ENCODE results near the gene NEK9.
"Not testable (repeated sequence)": the region's sequence is repeated elsewhere in the genome, so short reads cannot be mapped to it uniquely, and the experiment has no call there.

The NEK9 gene

DNA sequence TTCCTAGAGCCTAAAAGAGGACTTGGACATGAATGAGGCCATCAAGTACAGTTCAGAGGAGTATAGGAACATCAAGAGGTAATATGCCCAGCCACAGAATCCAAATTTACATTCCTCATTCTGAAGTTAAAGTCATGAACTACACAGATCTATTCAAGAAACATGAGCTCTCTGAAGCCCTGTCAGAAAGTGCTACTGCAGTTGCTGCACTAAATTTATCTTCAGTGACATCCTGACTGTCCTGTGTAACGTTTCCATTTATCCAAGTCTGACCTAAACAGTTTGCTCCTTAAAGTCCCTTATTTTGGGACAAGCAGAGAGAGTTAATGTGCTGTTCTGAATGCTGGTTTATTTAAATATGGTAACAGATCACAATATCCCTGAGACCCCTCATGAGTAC lies 28.2 kb downstream of the NEK9 start:
- DNase-seq = no peak

DNA sequence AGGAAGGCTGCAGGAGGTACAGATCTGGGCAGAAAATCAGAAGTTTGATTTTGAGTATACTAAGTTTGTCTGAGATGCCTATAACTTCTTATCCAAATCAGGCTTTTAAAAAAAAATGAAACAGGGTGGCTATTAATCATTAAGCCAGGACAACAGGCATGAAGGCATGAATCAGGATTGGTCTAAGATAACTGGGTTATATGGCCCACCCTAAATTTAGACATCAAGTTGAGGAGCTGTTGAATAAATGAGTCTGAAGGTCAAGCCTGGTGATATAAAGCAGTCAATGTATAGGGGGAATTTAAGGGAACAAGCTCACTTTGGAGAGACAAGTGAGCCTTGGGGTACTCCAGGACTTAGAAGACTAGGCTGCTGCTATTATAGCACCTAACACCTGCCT lies 28.6 kb downstream of the NEK9 start:
- DNase-seq = no peak

DNA sequence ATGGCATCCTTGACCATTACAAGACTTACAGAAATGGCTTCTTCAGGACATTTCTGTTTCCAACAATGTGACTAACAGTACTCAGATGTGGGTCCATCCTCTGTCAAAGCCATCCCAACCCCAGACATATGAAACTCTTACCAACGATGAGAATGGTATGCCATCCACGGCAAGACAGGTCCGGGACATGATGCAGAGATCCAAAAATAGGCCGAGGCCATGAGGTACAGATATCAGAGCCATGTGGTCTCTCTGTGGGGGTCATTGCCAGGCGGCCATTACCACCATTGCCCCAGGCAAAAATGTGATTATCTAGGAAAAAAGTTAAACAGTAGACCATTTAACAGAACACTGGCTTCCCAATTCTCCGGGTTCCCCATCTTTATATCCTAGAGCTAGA lies 29.9 kb downstream of the NEK9 start:
- DNase-seq = no peak

DNA sequence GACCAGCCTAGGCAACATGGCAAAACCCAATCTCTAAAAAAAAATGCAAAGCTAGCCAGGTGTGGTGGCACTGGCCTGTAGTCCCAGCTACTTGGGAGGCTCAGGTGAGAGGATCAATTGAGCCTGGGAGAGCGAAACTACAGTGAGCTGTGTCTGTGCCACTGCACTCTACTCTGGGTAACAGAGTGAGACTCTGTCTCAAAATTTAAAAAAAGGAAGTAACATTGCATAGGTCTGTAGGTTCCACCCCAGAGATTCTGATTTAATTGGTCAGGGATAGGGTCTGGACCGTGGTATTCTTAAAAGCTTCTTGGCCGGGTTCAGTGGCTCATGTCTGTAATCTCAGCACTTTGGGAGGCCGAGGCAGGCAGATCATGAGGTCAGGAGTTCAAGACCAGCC lies 31.2 kb downstream of the NEK9 start:
- DNase-seq = no peak

DNA sequence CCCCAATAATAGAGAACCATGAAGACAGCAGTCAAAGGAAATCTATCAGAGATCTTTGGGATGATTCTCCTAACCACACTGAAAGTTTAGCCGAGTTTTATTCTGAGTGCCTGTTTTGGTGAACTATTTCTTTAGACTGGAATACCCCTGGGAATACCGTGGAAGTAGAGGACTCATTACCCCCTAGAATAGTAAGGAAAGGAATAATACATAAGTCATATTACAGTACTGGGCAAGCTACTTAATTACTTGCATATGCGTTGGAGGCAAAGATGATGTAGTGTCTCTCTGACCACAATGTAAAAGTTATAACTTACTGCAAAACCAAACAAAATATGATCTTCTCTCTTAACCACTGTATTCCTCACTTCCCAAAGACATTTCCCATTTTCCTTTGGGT lies 32.0 kb downstream of the NEK9 start:
- DNase-seq = no peak

DNA sequence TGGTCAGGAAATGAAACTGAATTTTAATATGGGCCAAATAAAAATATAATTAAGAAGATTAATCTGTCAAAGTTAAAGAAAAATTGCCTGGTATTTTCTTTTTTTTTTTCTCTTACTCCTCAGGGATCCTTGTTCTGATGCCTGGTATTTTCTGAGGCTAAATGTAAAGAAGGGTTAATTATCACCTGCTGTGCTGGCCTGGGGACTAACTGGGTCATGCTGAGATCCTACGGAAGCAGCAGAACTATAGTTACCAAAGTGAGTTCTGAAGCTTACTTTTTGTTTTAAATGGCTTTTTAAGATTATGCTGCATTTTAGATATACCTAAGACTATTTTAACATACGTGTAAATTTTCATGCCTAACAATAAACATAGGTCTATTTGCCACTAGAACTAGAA lies 34.1 kb downstream of the NEK9 start:
- DNase-seq = no peak

DNA sequence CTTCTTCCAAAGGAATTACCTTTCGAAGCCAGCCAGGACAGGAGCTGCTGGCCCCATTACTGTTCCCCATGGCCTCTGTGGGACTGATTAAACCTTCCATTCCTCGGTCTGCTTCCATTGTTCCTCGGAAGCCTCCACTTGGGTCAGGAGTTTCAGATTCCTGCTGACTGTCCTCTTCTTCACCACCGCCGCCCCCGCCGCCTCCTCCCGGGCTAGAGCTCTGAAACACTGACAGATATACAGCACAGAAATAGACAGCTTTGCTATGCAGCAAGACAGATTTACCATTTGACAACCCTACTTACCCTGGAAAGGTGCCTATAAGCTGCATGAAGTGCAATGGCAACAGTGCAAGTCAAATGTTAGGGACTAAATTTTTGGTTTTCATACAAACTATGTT lies 35.6 kb downstream of the NEK9 start:
- DNase-seq = no peak

DNA sequence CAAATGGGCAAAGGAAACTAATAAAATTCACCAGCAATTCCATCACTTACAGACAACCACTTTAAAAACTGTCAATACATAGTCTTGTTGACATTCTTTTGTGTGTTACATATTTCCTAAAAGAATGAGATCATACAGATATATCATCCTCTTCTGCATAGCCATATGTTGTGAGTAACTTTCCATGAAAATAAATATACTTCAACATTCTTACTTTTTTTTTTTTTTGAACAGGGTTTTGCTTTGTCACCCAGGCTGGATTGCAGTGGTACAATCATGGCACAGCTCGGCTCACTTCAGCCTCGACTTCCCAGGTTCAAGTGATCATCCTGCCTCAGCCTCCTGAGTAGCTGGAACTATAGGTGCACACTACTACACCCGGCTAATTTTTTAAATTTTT lies 36.5 kb downstream of the NEK9 start:
- no peak for DNase-seq

DNA sequence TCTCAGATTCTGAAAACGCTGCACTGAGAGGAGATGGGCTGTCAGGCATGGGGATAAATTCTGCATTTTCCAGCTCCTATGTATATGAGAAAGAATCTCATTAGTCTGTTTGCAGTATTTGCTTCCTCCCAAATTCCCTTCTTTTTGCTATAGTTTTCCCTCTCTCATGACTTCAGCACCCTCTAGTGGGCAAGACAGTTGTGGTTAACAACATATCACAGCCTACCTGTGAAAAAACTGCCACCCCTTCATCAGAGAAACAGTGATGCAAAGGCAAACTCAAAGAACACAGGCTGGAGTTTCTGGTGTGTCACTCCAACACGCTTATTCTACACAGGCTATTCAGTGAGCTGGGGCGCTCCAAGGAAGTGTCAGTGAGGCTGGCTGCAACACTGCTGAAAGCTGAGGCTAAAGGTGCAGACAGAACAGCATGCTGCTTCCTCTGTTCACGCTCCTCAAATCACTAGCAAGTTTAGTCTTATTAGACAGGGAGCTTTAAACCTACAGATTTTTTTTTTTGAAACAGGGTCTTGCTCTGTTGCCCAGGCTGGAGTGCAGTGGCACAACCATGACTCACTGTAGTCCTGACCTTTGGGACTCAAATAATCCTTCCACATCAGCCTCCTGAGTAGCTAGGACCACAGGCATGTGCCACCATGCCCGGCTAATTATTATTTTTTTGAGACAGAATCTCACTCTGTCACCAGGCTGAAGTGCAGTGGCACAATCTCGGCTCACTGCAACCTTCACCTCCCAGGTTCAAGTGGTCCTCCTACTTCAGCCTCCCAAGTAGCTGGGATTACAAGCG lies 38.1 kb downstream of the NEK9 start:
- peak; percentile 69 for DNase-seq

DNA sequence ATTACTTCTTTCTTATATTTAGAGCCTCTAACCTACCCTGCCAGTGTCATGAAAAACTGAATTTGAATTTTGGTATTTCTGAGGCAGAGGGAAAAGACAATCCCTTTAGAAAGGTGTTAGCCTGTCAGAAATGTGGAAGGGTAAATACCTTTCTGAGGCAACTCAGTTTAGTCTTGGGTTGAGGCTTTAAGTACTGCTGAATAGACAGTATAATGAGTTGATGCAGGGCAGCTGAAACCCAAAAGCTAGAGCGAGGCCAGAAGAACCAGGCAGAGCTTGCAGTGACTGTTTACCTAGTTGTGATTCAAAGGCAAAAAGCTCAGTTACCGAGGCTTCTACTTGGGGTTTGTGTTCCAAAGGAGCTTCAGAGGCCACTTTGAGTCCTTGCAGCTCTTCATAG lies 38.7 kb downstream of the NEK9 start:
- no peak for DNase-seq

DNA sequence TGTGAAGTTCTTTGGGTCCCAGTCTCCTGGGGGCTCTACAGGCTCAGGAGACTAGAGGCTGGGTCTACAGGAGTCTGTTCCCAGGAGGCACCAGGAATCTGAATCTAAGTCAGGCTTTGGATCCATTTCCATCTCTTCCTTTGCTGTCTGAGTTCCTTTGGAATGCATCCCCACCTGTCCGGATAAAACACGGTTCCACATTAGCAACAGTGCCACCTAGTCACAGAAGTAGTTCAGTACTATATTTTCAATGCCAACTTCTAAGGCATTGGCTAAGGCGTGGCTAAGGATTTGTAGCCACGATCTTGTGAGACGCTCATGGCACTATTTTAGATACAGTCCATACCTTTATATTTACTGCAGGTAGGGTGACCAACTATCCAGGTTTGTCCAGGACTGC lies 42.3 kb downstream of the NEK9 start:
- DNase-seq = no peak

DNA sequence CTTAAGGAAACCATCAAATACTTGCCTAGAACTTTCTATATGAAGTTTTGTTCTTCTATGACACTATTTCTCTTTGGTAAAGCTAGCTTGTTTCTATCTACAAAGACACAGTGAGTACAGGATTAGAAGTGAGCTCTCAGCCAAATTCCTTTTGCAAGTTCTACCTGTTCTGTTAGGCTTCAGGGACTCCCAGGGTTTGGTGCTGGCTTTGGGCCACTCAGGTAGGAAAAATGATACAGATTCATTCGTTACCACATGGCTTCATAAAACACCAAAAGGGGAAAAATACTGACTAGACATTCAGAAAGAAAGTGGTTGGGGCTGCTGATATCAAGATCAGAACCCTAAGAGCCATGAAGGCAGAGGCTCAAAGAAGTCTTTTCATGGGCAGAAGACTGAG lies 43.6 kb downstream of the NEK9 start:
- no peak for DNase-seq

DNA sequence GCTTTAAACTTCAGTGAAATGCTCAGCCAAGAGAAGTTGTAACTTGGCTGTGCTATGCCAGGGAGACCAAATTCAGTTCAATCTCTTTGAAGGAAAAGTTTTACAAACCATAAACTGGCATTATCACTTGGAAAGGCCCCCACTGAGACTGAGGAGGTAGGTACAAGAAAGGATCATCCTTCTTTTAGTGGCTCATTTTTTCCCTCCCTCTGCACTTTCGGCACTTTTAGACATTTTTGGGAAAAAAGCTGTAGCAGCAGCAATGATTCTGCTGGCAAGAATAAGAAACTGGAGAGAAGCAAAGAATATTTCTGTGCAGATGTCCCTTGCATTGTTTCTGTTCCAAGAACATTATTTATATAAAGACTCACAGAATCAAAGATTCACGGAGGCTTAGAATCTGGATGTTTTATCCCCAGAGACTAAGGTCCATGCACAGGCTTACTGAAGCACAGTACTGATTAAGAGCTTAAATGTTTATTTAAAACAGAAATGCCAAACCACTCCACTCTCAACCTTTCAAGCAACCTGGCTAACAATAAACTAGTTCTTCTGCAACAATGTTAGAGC lies 45.1 kb downstream of the NEK9 start:
- DNase-seq = no peak

DNA sequence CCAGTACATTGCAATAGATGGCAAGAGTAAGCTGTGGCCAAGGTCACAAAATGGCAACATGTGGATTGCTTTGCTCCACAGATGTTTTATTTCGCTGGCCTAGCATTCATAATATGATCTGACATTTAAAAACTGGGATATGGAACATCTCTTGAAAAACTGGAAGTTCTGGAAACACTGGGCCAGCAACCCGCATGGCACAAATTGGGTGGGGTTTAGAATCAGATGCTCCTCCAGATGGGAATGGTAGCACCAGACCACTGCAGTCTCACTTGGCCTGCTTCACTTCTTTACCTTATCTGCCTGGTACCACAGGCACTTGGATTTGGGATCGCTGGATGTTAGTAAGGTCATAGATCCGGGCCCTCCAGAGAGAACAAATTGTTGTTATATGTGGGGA lies 47.3 kb downstream of the NEK9 start:
- DNase-seq = no peak

DNA sequence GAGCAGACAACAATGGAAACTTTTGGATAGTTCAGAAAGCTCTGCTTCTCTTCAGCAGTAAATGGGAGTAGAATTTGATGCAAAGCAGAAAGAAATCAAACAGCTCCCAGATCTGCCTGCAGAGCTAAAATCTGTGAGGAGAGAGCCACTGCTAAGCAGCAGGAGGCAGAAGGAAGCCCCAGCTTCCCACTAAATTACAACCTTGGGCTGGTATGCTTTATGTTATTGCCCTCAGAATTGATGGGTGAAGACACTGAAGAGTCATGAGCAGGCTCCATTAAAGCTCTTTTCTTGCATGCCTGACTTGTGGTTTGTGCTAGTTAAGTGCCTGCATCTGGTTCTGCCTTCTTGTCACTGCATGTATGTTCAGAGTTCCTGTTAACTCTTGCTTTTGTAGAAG lies 49.1 kb downstream of the NEK9 start:
- DNase-seq = no peak

DNA sequence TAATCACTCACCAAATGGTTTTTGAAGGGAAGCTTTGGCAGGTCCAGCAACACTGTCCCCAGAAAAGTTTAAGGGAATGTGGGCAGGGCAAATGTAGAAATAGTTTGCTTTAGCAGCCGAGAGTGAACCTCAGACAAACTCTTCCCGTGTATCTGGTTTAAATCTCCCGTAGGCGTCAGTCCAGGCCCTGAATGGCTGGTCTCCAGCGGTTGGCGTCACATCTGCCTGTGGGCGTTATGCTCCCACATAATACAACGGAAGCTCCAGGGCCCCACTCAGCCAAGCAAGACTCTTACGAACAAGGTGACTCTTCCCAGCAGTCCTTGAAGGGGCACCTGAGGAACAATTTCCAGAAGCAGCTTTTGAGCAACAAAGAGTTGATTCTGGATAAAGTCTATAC lies 56.5 kb downstream of the NEK9 start:
- DNase-seq = no peak

DNA sequence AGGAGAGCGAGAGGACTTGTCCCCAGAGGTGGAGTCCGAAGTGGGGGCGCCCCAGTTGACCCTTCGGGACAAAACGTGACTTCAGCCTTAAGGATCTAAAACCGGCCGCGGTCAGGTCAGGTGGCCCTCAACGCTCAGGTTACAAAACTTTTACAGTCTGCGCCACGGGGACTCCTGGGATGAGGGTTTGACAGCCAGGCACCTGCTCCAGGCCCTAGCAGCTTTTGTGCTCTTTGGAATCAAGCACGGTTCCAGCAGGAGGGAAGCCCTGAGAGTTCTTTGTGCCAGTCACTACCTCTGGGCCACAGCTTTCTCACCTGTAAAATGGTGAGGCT lies 57.1 kb downstream of the NEK9 start:
- DNase-seq = no peak

DNA sequence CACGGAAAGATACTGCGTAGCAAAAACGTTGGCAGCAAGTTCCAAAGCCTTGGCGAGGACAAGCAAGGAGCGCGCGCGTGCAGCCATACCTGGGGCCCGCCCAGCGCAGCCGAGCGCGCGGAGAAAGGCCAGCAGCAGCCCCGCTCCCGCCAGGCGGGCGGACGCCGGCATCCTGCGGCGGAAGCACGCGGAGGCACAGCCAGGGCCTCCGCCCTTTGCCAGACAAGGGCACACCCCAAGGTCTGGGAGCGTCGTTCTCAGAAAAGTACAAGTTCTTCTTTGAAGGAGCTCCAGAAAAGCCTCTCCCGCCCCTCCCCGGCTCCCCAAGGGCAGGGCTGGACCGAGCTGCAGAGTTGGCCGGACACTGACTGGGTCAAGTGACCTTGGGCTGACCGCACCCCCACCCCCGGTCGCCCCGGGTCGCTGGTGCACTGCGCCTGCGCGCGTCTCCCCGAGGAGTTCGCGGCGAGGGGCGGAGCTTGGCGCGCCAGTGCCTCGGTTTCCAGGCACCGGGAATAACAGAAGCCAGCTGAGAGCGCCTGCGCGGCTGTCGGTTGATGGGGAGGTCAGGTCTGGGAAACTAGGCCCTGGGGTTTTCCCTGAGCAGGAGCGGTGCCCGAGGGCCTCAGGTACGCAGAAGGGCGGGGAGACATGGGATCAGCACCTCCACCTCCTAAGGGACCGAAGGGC lies 57.6 kb downstream of the NEK9 start, which contains the start of gene ZC2HC1C:
TSS of gene ZC2HC1C (plus strand) at position 521 of the 690 bp plus-strand sequence. CDS start 933 bp downstream, outside the sequence.
- peak; percentile 67 for DNase-seq

DNA sequence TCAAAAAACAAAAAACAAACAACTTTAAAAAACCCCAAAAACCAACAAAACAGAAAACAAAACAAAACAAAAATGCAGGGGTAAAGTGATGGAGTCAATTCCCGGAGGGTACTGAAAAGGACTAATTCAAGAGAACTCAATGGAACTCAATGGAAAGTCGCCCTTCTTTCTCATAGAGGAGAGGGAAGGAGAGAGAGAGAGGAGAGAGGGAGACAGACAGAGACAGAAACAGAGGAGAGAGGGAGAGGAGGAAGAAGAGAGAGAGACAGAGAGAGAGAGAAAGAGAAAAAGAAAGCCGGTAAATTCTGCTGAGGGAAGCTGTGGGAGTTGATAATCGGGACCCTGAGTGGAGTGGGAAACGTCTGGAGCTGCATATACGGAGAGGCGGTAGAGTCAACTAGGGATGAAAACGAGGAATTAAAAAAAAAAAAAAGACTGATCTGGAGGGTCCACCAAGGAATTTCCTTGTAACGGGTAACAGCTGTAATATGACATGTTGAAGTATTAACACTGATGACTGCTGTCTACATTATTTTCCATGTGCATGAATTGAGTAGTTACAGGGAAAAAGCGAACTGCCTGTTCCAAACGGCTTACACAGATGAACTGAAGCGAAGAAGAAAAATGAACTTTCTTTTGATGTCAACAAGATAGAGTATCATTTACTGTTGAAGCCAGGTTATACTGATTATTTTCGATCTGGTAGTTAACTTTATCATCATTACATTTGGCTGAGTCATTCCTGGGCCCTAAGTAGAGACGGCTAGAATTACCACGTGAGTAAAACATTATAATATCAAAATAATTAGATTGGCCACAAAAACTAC lies 58.3 kb downstream of the NEK9 start:
- DNase-seq = no peak

DNA sequence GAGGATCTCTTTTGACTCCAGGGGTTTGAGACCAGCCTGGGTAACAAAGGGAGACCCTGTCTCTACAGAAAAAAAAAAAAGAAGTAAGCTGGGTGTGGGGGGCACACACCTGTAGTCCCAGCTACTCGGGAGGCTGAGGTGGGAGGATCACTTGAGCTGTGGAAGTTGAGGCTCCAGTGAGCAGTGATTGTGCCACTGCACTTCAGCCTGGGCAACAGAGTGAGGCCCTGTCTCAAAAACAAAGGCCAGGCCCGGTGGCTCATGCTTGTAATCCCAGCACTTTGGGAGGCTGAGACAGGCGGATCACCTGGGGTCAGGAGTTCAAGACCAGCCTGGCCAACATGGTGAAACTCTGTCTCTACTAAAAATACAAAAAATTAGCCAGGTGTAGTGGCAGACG lies 59.1 kb downstream of the NEK9 start:
- DNase-seq = not testable (repeated sequence)

DNA sequence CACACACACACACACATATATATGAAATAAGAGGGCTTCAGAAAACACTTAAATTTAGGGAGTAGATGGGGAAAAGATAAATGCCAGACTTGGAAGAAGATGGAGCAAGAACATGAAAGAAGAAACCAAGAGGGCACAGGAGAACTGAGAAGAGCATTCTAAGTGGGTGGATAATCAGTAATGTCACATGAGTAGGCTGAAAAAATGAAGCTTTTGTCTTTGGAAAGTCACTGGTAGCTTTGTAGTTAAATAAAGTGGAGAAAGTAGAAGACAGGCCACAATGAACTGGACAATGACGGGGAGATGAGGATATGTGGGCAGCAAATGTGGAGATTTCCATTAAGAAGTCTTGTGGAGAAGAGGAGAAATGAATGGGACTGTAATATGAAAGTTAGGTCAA lies 59.6 kb downstream of the NEK9 start:
- DNase-seq = no peak

DNA sequence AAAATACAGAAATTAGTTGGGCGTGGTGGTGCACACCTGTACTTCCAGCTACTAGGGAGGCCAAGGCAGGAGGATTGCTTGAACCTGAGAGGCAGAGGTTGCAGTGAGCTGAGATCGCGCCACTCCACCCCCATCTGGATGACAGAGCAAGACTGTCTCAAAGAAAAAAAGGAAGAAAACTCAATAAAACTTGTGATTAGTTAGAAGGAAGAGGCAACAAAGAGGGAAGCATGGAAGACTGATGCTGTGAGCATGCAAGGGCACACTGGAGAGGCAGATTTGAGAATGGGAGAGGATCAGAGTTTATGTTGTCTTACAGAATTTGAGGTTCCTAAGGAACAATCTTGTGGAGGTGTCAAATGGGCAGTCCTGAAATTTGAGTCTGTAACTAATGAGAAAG lies 60.2 kb downstream of the NEK9 start:
- no peak for DNase-seq

DNA sequence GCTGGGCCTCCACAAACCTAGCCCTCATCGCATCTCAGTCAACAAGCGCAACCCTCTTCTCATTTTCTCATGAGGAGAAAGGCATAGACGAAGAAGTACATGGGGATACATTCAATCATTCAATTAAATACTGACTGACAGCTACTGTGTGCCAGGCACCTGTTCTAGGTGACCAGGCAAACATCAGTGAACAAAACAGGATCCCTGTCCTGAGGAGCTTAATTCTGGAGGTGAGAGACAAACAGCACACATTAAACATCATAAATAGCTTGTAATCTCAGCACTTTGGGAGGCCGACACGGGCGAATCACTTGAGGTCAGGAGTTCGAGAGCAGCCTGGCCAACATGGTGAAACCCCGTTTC lies 62.7 kb downstream of the NEK9 start:
- DNase-seq = no peak

Measured in CD4-positive, alpha-beta T cell treated with Interleukin-21 for 1 hour (primary cell).